Tibial nerve (tissue), 4 donors: ENCODE data around the gene GMCL2. TPM values are rescaled to one million over a fixed set of nuclear protein-coding genes. Genes with fewer than 3 reads are reported as not detected.
A peak's percentile ranks its signal among the peaks of the same experiment; 100 is the strongest.

Experiments used
- DNase-seq, 2 donors: peaks; one replicate each; pipeline ENCODE4 v3.0.0-alpha.2; 2019; ENCODE audit warnings: low spot score in 2 of 2
- H3K27ac ChIP-seq, 4 donors: fragments of 200-600 bp; sonication (generic) in 3 of 4; one replicate each; pipeline ENCODE4 v1.5.1; 2017 to 2019; ENCODE audit warnings: mild to moderate bottlenecking in 1 of 4
- H3K27me3 ChIP-seq, 2 donors: fragments of 200-600 bp; sonication (generic) in 1 of 2; one replicate each; pipeline versions ENCODE4 v1.5.1 to v1.6.0; 2017 to 2019
- H3K36me3 ChIP-seq, 3 donors: fragments of 200-600 bp; sonication (generic); one replicate each; pipeline ENCODE4 v1.5.1; 2018 to 2019
- H3K4me1 ChIP-seq, 4 donors: fragments of 200-600 bp; sonication (generic) in 3 of 4; one replicate each; pipeline ENCODE4 v1.5.1; 2017 to 2019
- H3K4me3 ChIP-seq, 4 donors: fragments of 200-600 bp; sonication (generic) in 3 of 4; one replicate each; pipeline ENCODE4 v1.5.1; 2017 to 2019; ENCODE audit warnings: mild to moderate bottlenecking in 1 of 4, moderate library complexity in 1 of 4
- H3K9me3 ChIP-seq, 4 donors: fragments of 200-600 bp; sonication (generic) in 3 of 4; one replicate each; pipeline ENCODE4 v1.5.1; 2017 to 2019
- CTCF ChIP-seq, 5 experiments: fragments of 200-600 bp in 3 of 5; fragments of 450-650 bp in 2 of 5; sonication (generic) in 3 of 5; IDR thresholded peaks; one replicate each; pipeline ENCODE4 v1.5.1; 2016 to 2019; ENCODE audit warnings: antibody characterized with exemption in 5 of 5, mild to moderate bottlenecking in 3 of 5, moderate library complexity in 2 of 5
- EP300 ChIP-seq, 2 donors: sonication (generic); formaldehyde crosslinking; IDR thresholded peaks; one replicate each; pipeline ENCODE4 v1.6.1; 2017; ENCODE audit warnings: antibody characterized with exemption in 2 of 2, mild to moderate bottlenecking in 1 of 2
- POLR2A ChIP-seq, 2 donors: fragments of 450-650 bp; IDR thresholded peaks; one replicate each; pipeline ENCODE4 v1.6.1; 2017; ENCODE audit warnings: antibody characterized with exemption in 2 of 2, mild to moderate bottlenecking in 2 of 2, moderate library complexity in 2 of 2
- WGBS, 2 donors: methylation state at CpG; one replicate each; pipeline ENCODE4 v1.1.5; 2018; 5-methylcytosine and 5-hydroxymethylcytosine counted together
- total RNA-seq, 4 donors: library from RNA; depleted of rRNA; stranded (reverse); fragments of >200 nt; gene quantifications; one replicate each; pipeline ENCODE4 v1.1.0, GENCODE V29; 2016

Gene GMCL2
- total RNA-seq, 4 donors from 2014 or later = not detected

- H3K4me1 ChIP-seq = peaks cover 0 to 42% (median 13%) of the 10 kb centered on the region in 4 donors
- DNase-seq = peak; percentile 98 to 99
- H3K36me3 ChIP-seq = peaks cover 0 to 30% (median 2%) of the 10 kb centered on the region in 3 donors
- no peaks in the 10 kb centered on the region for H3K27me3 ChIP-seq
- TF ChIP-seq CTCF (IDR thresholded peaks at IDR 0.05) = peak in 1 of 5 experiments; percentile 39
- peak; percentile 96 to 97 for TF ChIP-seq EP300 (IDR thresholded peaks at IDR 0.05)
- TF ChIP-seq POLR2A (IDR thresholded peaks at IDR 0.05) = peak in 1 of 2 donors; percentile 50
- 3 to 4% methylated on average over 44 to 68 of the region's 68 CpGs for WGBS, 2 donors
- H3K4me3 ChIP-seq = peak within 1 kb of the TSS; percentile 61 to 77 (median 72)
- peak within 1 kb of the TSS in 3 of 4 donors; percentile 69 to 80 (median 80) for H3K27ac ChIP-seq
- H3K9me3 ChIP-seq = no peaks in the 10 kb centered on the region
These were observed 33.4 kb downstream of the GMCL2 start, which contains the start of gene NHP2 for GRCh38 chr5:178153530-178154340. TSS of gene NHP2 (minus strand) at chr5:178153885. CDS start at chr5:178153817, 68 bp downstream.

- Histone ChIP-seq H3K9me3 (no peaks in the 10 kb centered on the region), H3K27me3 (no peaks in the 10 kb centered on the region), H3K4me3 (peak overlapping the region; percentile 61 to 77 (median 72)), H3K36me3 (peaks cover 0 to 39% (median 12%) of the 10 kb centered on the region in 3 donors), H3K27ac (peak overlapping the region in 3 of 4 donors; percentile 69 to 80 (median 80)), H3K4me1 (peaks cover 0 to 42% (median 13%) of the 10 kb centered on the region in 4 donors)
- TF ChIP-seq POLR2A (IDR thresholded peaks at IDR 0.05) (no peak), EP300 (IDR thresholded peaks at IDR 0.05) (no peak), CTCF (IDR thresholded peaks at IDR 0.05) (no peak)
- WGBS, 2 donors = 51 to 54% methylated on average over 31 of the region's 31 CpGs
- DNase-seq = no peak
These were observed 34.4 kb downstream of the GMCL2 start for GRCh38 chr5:178152491-178153444.

GRCh38 chr5:178150977-178151734, 36.0 kb downstream of the GMCL2 start:
- no peak overlapping the region for H3K4me3 ChIP-seq
- TF ChIP-seq POLR2A (IDR thresholded peaks at IDR 0.05) = no peak
- no peak for TF ChIP-seq EP300 (IDR thresholded peaks at IDR 0.05)
- TF ChIP-seq CTCF (IDR thresholded peaks at IDR 0.05) = no peak
- no peak for DNase-seq
- 59 to 71% methylated on average over 11 of the region's 11 CpGs for WGBS, 2 donors
- peaks cover 0 to 56% (median 23%) of the 10 kb centered on the region in 3 donors for H3K36me3 ChIP-seq
- H3K9me3 ChIP-seq = no peaks in the 10 kb centered on the region
- H3K27me3 ChIP-seq = no peaks in the 10 kb centered on the region
- peaks cover 0 to 42% (median 13%) of the 10 kb centered on the region in 4 donors for H3K4me1 ChIP-seq
- peak overlapping the region in 1 of 4 donors; percentile 3 for H3K27ac ChIP-seq

- WGBS, 2 donors = 64 to 66% methylated on average over 11 of the region's 11 CpGs
These were observed 37.8 kb downstream of the GMCL2 start for GRCh38 chr5:178149199-178149932.

More at GRCh38 chr5:178149199-178149932, 37.8 kb downstream of the GMCL2 start:
- no peak overlapping the region for H3K27ac ChIP-seq
- TF ChIP-seq EP300 (IDR thresholded peaks at IDR 0.05) (no peak), POLR2A (IDR thresholded peaks at IDR 0.05) (no peak), CTCF (IDR thresholded peaks at IDR 0.05) (no peak)
- no peaks in the 10 kb centered on the region for H3K27me3 ChIP-seq
- no peak overlapping the region for H3K4me3 ChIP-seq
- peaks cover 0 to 42% (median 13%) of the 10 kb centered on the region in 4 donors for H3K4me1 ChIP-seq
- H3K36me3 ChIP-seq = peaks cover 0 to 73% (median 24%) of the 10 kb centered on the region in 3 donors
- no peak for DNase-seq
- no peaks in the 10 kb centered on the region for H3K9me3 ChIP-seq
